Osteocyte (in vitro differentiated cells): Measurements from ENCODE around the gene KCTD18. TPM values are rescaled to one million over a fixed set of nuclear protein-coding genes. Genes with fewer than 3 reads are reported as not detected.

Experiments
- DNase-seq: peaks from one replicate; pipeline ENCODE4 v3.0.0; 2021; ENCODE audit warnings: mixed read lengths; ENCODE audit not compliant: unreplicated experiment; ENCODE audit errors: extremely low spot score
- H3K27ac Mint-ChIP-seq: one replicate; pipeline ENCODE4 v1.8.0; 2021; ENCODE audit warnings: mild to moderate bottlenecking, mixed read lengths; ENCODE audit not compliant: unreplicated experiment
- H3K27me3 Mint-ChIP-seq: one replicate; pipeline ENCODE4 v1.8.0; 2021; ENCODE audit warnings: mixed read lengths; ENCODE audit not compliant: unreplicated experiment
- H3K36me3 Mint-ChIP-seq: one replicate; pipeline ENCODE4 v1.8.0; 2021; ENCODE audit warnings: mixed read lengths; ENCODE audit not compliant: unreplicated experiment
- H3K4me1 Mint-ChIP-seq: one replicate; pipeline ENCODE4 v1.8.0; 2021; ENCODE audit warnings: mixed read lengths; ENCODE audit not compliant: unreplicated experiment
- H3K4me3 Mint-ChIP-seq: one replicate; pipeline ENCODE4 v1.8.0; 2021; ENCODE audit warnings: mild to moderate bottlenecking, moderate library complexity, mixed read lengths; ENCODE audit not compliant: unreplicated experiment
- H3K9me3 Mint-ChIP-seq: one replicate; pipeline ENCODE4 v1.8.0; 2021; ENCODE audit warnings: mixed read lengths; ENCODE audit not compliant: unreplicated experiment
- CTCF ChIP-seq: fragments of 200-600 bp; sonication (generic); IDR thresholded peaks from 2 replicates; pipeline ENCODE4 v1.5.0; 2021; ENCODE audit warnings: antibody characterized with exemption, mild to moderate bottlenecking, moderate library complexity
- total RNA-seq: library from RNA; stranded (reverse); gene quantifications from 2 replicates; pipeline ENCODE4 v1.2.1, GENCODE V29; 2021

KCTD18 gene
- total RNA-seq, 1 donor from 2014 or later = 19.1 TPM

- no peak for DNase-seq
- peak overlapping the region; percentile 1 for H3K27ac Mint-ChIP-seq
- TF ChIP-seq CTCF = no peak
- H3K4me1 Mint-ChIP-seq = peaks cover 9% of the 10 kb centered on the region
- H3K27me3 Mint-ChIP-seq = no peaks in the 10 kb centered on the region
- peaks cover 37% of the 10 kb centered on the region for H3K36me3 Mint-ChIP-seq
- H3K4me3 Mint-ChIP-seq = no peak overlapping the region
- no peaks in the 10 kb centered on the region for H3K9me3 Mint-ChIP-seq
These were observed 61.4 kb downstream of the KCTD18 start for GRCh38 chr2:200448455-200448854.

GRCh38 chr2:200447139-200447855, 62.6 kb downstream of the KCTD18 start:
- no peaks in the 10 kb centered on the region for H3K9me3 Mint-ChIP-seq
- peak overlapping the region; percentile 64 for H3K27ac Mint-ChIP-seq
- no peak for DNase-seq
- TF ChIP-seq CTCF = no peak
- no peak overlapping the region for H3K4me3 Mint-ChIP-seq
- H3K4me1 Mint-ChIP-seq = peaks cover 17% of the 10 kb centered on the region
- peaks cover 42% of the 10 kb centered on the region for H3K36me3 Mint-ChIP-seq
- H3K27me3 Mint-ChIP-seq = no peaks in the 10 kb centered on the region

GRCh38 chr2:200446612-200447011, 63.3 kb downstream of the KCTD18 start:
- H3K4me3 Mint-ChIP-seq = no peak overlapping the region
- H3K36me3 Mint-ChIP-seq = peaks cover 44% of the 10 kb centered on the region
- peak overlapping the region; percentile 64 for H3K27ac Mint-ChIP-seq
- H3K4me1 Mint-ChIP-seq = peaks cover 22% of the 10 kb centered on the region
- no peak for DNase-seq
- H3K9me3 Mint-ChIP-seq = no peaks in the 10 kb centered on the region
- no peak for TF ChIP-seq CTCF
- no peaks in the 10 kb centered on the region for H3K27me3 Mint-ChIP-seq

- peaks cover 22% of the 10 kb centered on the region for H3K4me1 Mint-ChIP-seq
- no peaks in the 10 kb centered on the region for H3K9me3 Mint-ChIP-seq
- no peak overlapping the region for H3K4me3 Mint-ChIP-seq
- no peak for DNase-seq
- TF ChIP-seq CTCF = no peak
- peaks cover 52% of the 10 kb centered on the region for H3K36me3 Mint-ChIP-seq
- no peak overlapping the region for H3K27ac Mint-ChIP-seq
- H3K27me3 Mint-ChIP-seq = no peaks in the 10 kb centered on the region
These were observed 64.6 kb downstream of the KCTD18 start for GRCh38 chr2:200445284-200445683.

- Mint-ChIP-seq H3K4me1 (peaks cover 22% of the 10 kb centered on the region), H3K36me3 (peaks cover 54% of the 10 kb centered on the region), H3K9me3 (no peaks in the 10 kb centered on the region), H3K4me3 (no peak overlapping the region), H3K27ac (no peak overlapping the region), H3K27me3 (no peaks in the 10 kb centered on the region)
- no peak for TF ChIP-seq CTCF
- no peak for DNase-seq
These were observed 65.3 kb downstream of the KCTD18 start for GRCh38 chr2:200444530-200444929.
